GM12878 (cell line): ENCODE data around the gene ZDHHC14. TPM values are rescaled to one million over a fixed set of nuclear protein-coding genes. Genes with fewer than 3 reads are reported as not detected.

Source experiments
- JUNB ChIP-seq: IDR thresholded peaks from 2 replicates; pipeline ENCODE4 v1.6.1; 2016; ENCODE audit warnings: antibody characterized with exemption, mild to moderate bottlenecking
- MAX ChIP-seq: IDR thresholded peaks from 2 replicates; pipeline ENCODE4 v1.6.1; 2012; ENCODE audit warnings: low read depth, low read length, improper control_type of control experiment
- SMAD1 ChIP-seq: fragments of 450-650 bp; IDR thresholded peaks from 2 replicates; pipeline ENCODE4 v1.6.1; 2018; ENCODE audit warnings: mild to moderate bottlenecking, low read depth; ENCODE audit not compliant: partially characterized antibody
- ZBTB11 ChIP-seq: fragments of 450-650 bp; formaldehyde crosslinking; IDR thresholded peaks from 2 replicates; pipeline ENCODE4 v1.5.0; 2022; ENCODE audit warnings: mild to moderate bottlenecking, missing genetic modification characterization
- ZBTB40 ChIP-seq: fragments of 450-650 bp; IDR thresholded peaks from 2 replicates; pipeline ENCODE4 v1.6.1; 2016; ENCODE audit warnings: mild to moderate bottlenecking, moderate library complexity, borderline replicate concordance
- polyA plus RNA-seq, 11 experiments: library from polyadenylated mRNA; depleted of rRNA in 4 of 11; unstranded in 6 of 11; stranded (reverse) in 5 of 11; fragments of >200 nt; fragmentation: Nextera tagmentation in 4 of 11; fragmentation: Illumina TruSeq in 1 of 11; extraction: Ambion mirVana in 4 of 11; extraction: Trizol in 1 of 11; gene quantifications; 1 replicate in 1 of 11; 2 replicates in 10 of 11; pipeline versions ENCODE4 v1.2.1 to v1.2.3, GENCODE V29; 2011 to 2016; ENCODE audit warnings: inconsistent platforms in 2 of 11, missing spikeins in 2 of 11, low read depth in 1 of 11
- total RNA-seq, 4 experiments: library from RNA; depleted of rRNA in 3 of 4; stranded (reverse); fragments of >200 nt in 3 of 4; fragmentation: Illumina TruSeq in 1 of 4; extraction: Trizol in 1 of 4; gene quantifications; 2 replicates each; pipeline versions ENCODE4 v1.2.1 to v1.2.3, GENCODE V29; 2013 to 2021

Gene ZDHHC14
- total and polyA plus RNA-seq, 10 of the 15 experiments (the other 5 are each of a cell fraction or from before 2014, with no cell fraction given), result 0.15 to 16.0 (median 0.76) TPM; not detected in 1

GRCh38 chr6:157397660-157398059 is 16.7 kb downstream of the ZDHHC14 start (continued):
- TF ChIP-seq ZBTB40 (no peak), ZBTB11 (CRISPR knock-in tag) (no peak), JUNB (no peak), SMAD1 (no peak), MAX (no peak)
- TF ChIP-seq, all 136 proteins: peak for 0
